K562 (cell line): Measurements from ENCODE around the gene GRIA4. TPM values are rescaled to one million over a fixed set of nuclear protein-coding genes. Genes with fewer than 3 reads are reported as not detected.

Experiments
- ATAC-seq: fragments of 200-7000 bp; cut with Tn5 transposase; 3 replicates; pipeline ENCODE4 v1.9.1; 2020; ENCODE audit warnings: moderate library complexity
- BruUV-seq: library from RNA; stranded (reverse); fragments of 400-500 nt; replicated peaks from 2 replicates; lab custom pipeline; 2021; lab: Mats Ljungman, UMichigan
- CTCF ChIA-PET: fragments of 300-600 bp; formaldehyde crosslinking; extraction: SDS; loops from one replicate; lab custom pipeline; 2021; ENCODE audit warnings: low intra/inter-chr PET ratio; lab: Yijun Ruan, JAX
- POLR2A ChIA-PET: fragments of 300-600, 350-650 bp; sonication (Branson Sonifier 250); formaldehyde crosslinking; extraction: SDS; loops from one replicate; lab custom pipeline; 2021; ENCODE audit warnings: antibody characterized with exemption, inconsistent platforms; lab: Yijun Ruan, JAX
- DNase-seq, 4 experiments: peaks; one replicate each; pipeline versions ENCODE4 v3.0.0 to v3.0.0-alpha.2; 2011 to 2018; ENCODE audit warnings: low spot score in 3 of 4, mixed read lengths in 3 of 4; ENCODE audit errors: extremely low read depth in 1 of 4
- FAIRE-seq: peaks from 2 replicates; lab custom pipeline; 2011; peaks lifted over from hg19 to GRCh38; lab: Jason Lieb, UNC
- H2AFZ ChIP-seq: 2 replicates; pipeline ENCODE4 v1.6.0; 2011; ENCODE audit warnings: low read depth, low read length, control low read depth, inconsistent platforms
- H3K27ac ChIP-seq: fragments of 200-600 bp; 3 replicates; pipeline ENCODE4 v1.8.0; 2011; ENCODE audit warnings: low read depth, mild to moderate bottlenecking, control low read depth, inconsistent platforms, low read length, moderate library complexity, mixed read lengths; ENCODE audit errors: extremely low read depth
- H3K27me3 ChIP-seq, 2 experiments: fragments of 300-600 bp in 1 of 2; 2 replicates in 1 of 2; 3 replicates in 1 of 2; pipeline versions ENCODE4 v1.6.0 to v1.8.0; 2011; ENCODE audit warnings: inconsistent platforms in 2 of 2, low read length in 2 of 2, mild to moderate bottlenecking in 1 of 2, mixed read lengths in 1 of 2, moderate library complexity in 1 of 2; ENCODE audit not compliant: control insufficient read depth in 2 of 2, insufficient read depth in 2 of 2
- H3K36me3 ChIP-seq: fragments of 300-600 bp; 3 replicates; pipeline ENCODE4 v1.8.0; 2011; ENCODE audit warnings: mild to moderate bottlenecking, low read length, inconsistent platforms; ENCODE audit not compliant: control insufficient read depth, insufficient read depth
- H3K4me1 ChIP-seq, 2 experiments: fragments of 200-600 bp in 1 of 2; replicated peaks in 1 of 2; 2 replicates in 1 of 2; 3 replicates in 1 of 2; pipeline versions ENCODE4 v1.5.1 to v1.8.0; 2011; ENCODE audit warnings: inconsistent platforms in 2 of 2, low read length in 2 of 2, mild to moderate bottlenecking in 1 of 2, mixed read lengths in 1 of 2, moderate library complexity in 1 of 2; ENCODE audit not compliant: control insufficient read depth in 2 of 2, insufficient read depth in 2 of 2
- H3K4me2 ChIP-seq: 2 replicates; pipeline ENCODE4 v1.6.1; 2011; ENCODE audit warnings: low read length, control low read depth, inconsistent platforms, mixed read lengths; ENCODE audit not compliant: insufficient read depth
- H3K4me3 ChIP-seq: fragments of 200-600 bp; sonication (generic), shearing (Covaris generic); 2 replicates; pipeline ENCODE4 v1.5.1; 2016; ENCODE audit warnings: control low read depth, inconsistent platforms
- H3K79me2 ChIP-seq: fragments of 200-600 bp; 3 replicates; pipeline ENCODE4 v1.8.0; 2011; ENCODE audit warnings: low read length, inconsistent platforms; ENCODE audit not compliant: control insufficient read depth, insufficient read depth
- H3K9ac ChIP-seq, 2 experiments: 2 replicates each; pipeline versions ENCODE4 v1.6.0 to v1.6.1; 2011; ENCODE audit warnings: low read depth in 2 of 2, low read length in 2 of 2, control low read depth in 1 of 2, inconsistent platforms in 1 of 2, mild to moderate bottlenecking in 1 of 2, mixed read lengths in 1 of 2; ENCODE audit not compliant: insufficient read depth in 1 of 2
- H3K9me1 ChIP-seq: one replicate; pipeline ENCODE4 v1.6.0; 2011; ENCODE audit warnings: inconsistent platforms, mild to moderate bottlenecking, low read length, moderate library complexity; ENCODE audit not compliant: control insufficient read depth, insufficient read depth
- H3K9me3 ChIP-seq: replicated peaks from 2 replicates; pipeline ENCODE4 v1.5.1; 2011; ENCODE audit warnings: low read depth, low read length, inconsistent platforms; ENCODE audit not compliant: control insufficient read depth, insufficient read depth
- H4K20me1 ChIP-seq: replicated peaks from 2 replicates; pipeline ENCODE4 v1.6.1; 2011; ENCODE audit warnings: low read length, inconsistent platforms, mixed read lengths; ENCODE audit not compliant: control insufficient read depth, insufficient read depth
- ARNT ChIP-seq, 2 experiments: fragments of 450-650 bp; IDR thresholded peaks; 2 replicates each; pipeline ENCODE4 v1.6.1; 2016; ENCODE audit warnings: mild to moderate bottlenecking in 1 of 2
- CBX5 ChIP-seq: IDR thresholded peaks from 2 replicates; pipeline ENCODE4 v1.6.1; 2014; ENCODE audit warnings: low read depth, borderline replicate concordance
- CREBBP ChIP-seq: IDR thresholded peaks from one replicate; pipeline ENCODE4 v1.6.1; 2012; ENCODE audit warnings: low read depth, mild to moderate bottlenecking, control low read depth, inconsistent platforms, low read length
- ERF ChIP-seq: fragments of 450-650 bp; formaldehyde crosslinking; IDR thresholded peaks from 2 replicates; pipeline ENCODE4 v1.4.0; 2020; ENCODE audit warnings: mild to moderate bottlenecking, mixed read lengths
- FOXJ2 ChIP-seq: fragments of 200-800 bp; sonication (Bioruptor generic); IDR thresholded peaks from 2 replicates; pipeline ENCODE4 v1.6.1; 2016; ENCODE audit warnings: missing genetic modification characterization, missing compliant biosample characterization
- GTF2A2 ChIP-seq: IDR thresholded peaks from 2 replicates; pipeline ENCODE4 v1.6.1; 2016; ENCODE audit warnings: mild to moderate bottlenecking, missing genetic modification characterization, missing compliant biosample characterization
- HINFP ChIP-seq: fragments of 450-650 bp; conservative IDR thresholded peaks from 2 replicates; pipeline ENCODE4 v1.6.1; 2016; ENCODE audit warnings: missing genetic modification characterization, low read depth, mild to moderate bottlenecking, control low read depth, missing compliant biosample characterization
- NCOA1 ChIP-seq: fragments of 450-650 bp; IDR thresholded peaks from 2 replicates; pipeline ENCODE4 v1.6.1; 2016; ENCODE audit warnings: low read depth
- NFE2 ChIP-seq: IDR thresholded peaks from 2 replicates; pipeline ENCODE4 v1.6.1; 2014; ENCODE audit warnings: antibody characterized with exemption, low read depth
- PHF20 ChIP-seq: fragments of 450-650 bp; IDR thresholded peaks from 2 replicates; pipeline ENCODE4 v1.6.1; 2018; ENCODE audit not compliant: partially characterized antibody
- POU5F1 ChIP-seq: fragments of 150-350 bp; IDR thresholded peaks from 2 replicates; pipeline ENCODE4 v1.6.1; 2014; ENCODE audit warnings: borderline replicate concordance, low read length, low read depth, mild to moderate bottlenecking; ENCODE audit not compliant: partially characterized antibody
- RBM17 ChIP-seq: fragments of 200-400 bp; formaldehyde crosslinking; IDR thresholded peaks from 2 replicates; pipeline ENCODE4 v1.6.1; 2017; ENCODE audit warnings: low read depth, mild to moderate bottlenecking, low read length, borderline replicate concordance
- RBM34 ChIP-seq: fragments of 200-400 bp; formaldehyde crosslinking; IDR thresholded peaks from 2 replicates; pipeline ENCODE4 v1.6.1; 2018; ENCODE audit warnings: low read length, borderline replicate concordance; ENCODE audit not compliant: insufficient read depth
- USF1 ChIP-seq: sonication (generic); formaldehyde crosslinking; IDR thresholded peaks from 2 replicates; pipeline ENCODE4 v1.9.0; 2022; ENCODE audit warnings: mild to moderate bottlenecking, missing genetic modification reagents
- ZBTB12 ChIP-seq: fragments of 250-450 bp; sonication (Bioruptor Pico); IDR thresholded peaks from 2 replicates; pipeline ENCODE4 v1.4.0; 2020
- ZZZ3 ChIP-seq: fragments of 450-650 bp; IDR thresholded peaks from 2 replicates; pipeline ENCODE4 v1.6.1; 2016; ENCODE audit warnings: antibody characterized with exemption, mild to moderate bottlenecking, moderate library complexity
- WGBS: fragments of 100-300 bp; shearing (Covaris generic); methylation state at CpG from one replicate; pipeline ENCODE4 v1.1.6; 2016; ENCODE audit warnings: low coverage, mixed read lengths; ENCODE audit not compliant: insufficient coverage; ENCODE audit errors: missing lambda C conversion rate; 5-methylcytosine and 5-hydroxymethylcytosine counted together
- in situ Hi-C: fragments of 300-500 bp; cut with MboI; formaldehyde crosslinking; loops from 4 replicates; pipeline ENCODE4 v1.15.0; 2018; ENCODE audit warnings: inconsistent platforms, mixed read lengths
- intact Hi-C: fragments of 100-400 bp; cut with micrococcal nuclease; formaldehyde crosslinking; loops from 2 replicates; pipeline ENCODE4 v1.14.2; 2022
- polyA plus RNA-seq, 8 experiments: library from polyadenylated mRNA; depleted of rRNA in 4 of 8; stranded (reverse) in 5 of 8; unstranded in 3 of 8; fragments of >200 nt; fragmentation: Nextera tagmentation in 2 of 8; fragmentation: Illumina TruSeq in 1 of 8; extraction: Ambion mirVana in 2 of 8; extraction: Trizol in 1 of 8; gene quantifications; 2 replicates each; pipeline versions ENCODE4 v1.2.1 to v1.2.3, GENCODE V29; 2011 to 2014; ENCODE audit warnings: inconsistent platforms in 1 of 8, missing spikeins in 1 of 8
- total RNA-seq, 7 experiments: library from RNA; depleted of rRNA in 6 of 7; stranded (reverse); fragments of >200 nt in 6 of 7; fragmentation: Illumina TruSeq in 2 of 7; extraction: Trizol in 2 of 7; gene quantifications; 2 replicates each; pipeline versions ENCODE4 v1.2.1 to v1.2.3, GENCODE V29; 2011 to 2021; ENCODE audit warnings: low replicate concordance in 1 of 7
- TF ChIP-seq, protein P1 (sequence below): fragments of 250-450 bp; sonication (Bioruptor Pico); IDR thresholded peaks from 2 replicates; pipeline ENCODE4 v1.5.0; 2021; ENCODE audit warnings: mild to moderate bottlenecking, borderline replicate concordance
- TF ChIP-seq, protein P2 (sequence below): fragments of 250-450 bp; sonication (Bioruptor Pico); IDR thresholded peaks from 2 replicates; pipeline ENCODE4 v1.5.0; 2021

The GRIA4 gene
- total and polyA plus RNA-seq, 9 of the 15 experiments (the other 6 are each of a cell fraction or from before 2014, with no cell fraction given): not detected

DNA sequence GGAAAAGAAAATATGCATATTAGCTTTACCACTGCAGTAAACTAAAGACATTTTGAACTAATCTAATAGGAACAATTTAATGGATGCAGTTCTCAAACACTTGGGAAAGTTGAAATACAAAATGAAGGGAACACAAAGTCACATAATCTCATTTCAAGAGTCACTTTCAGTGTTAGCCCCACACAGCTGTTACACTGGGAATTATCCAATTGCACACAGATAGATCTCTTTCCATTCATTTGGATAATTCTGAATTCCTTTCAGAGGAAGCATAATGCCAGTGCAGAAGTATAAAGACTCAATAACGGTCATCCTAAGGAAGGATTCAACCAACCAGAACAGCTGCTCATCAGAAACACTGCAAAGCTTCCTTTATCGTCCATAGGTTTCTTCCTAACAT is 173.3 kb downstream of the GRIA4 start:
- FAIRE-seq: no peak
- no peak for ATAC-seq
- no peaks in the 10 kb centered on the region for H3K36me3 ChIP-seq
- H3K9ac ChIP-seq: no peak overlapping the region
- H3K4me2 ChIP-seq: no peak overlapping the region
- H3K4me3 ChIP-seq: no peak overlapping the region
- POLR2A ChIA-PET: no interaction called here
- H3K79me2 ChIP-seq: no peaks in the 10 kb centered on the region
- no peaks in the 10 kb centered on the region for H3K9me1 ChIP-seq
- no peak overlapping the region for H2AFZ ChIP-seq
- CTCF ChIA-PET: no interaction called here
- WGBS: 0% methylated on average over 2 of the region's 2 CpGs
- DNase-seq: no peak
- H3K4me1 ChIP-seq: no peaks in the 10 kb centered on the region
- in situ Hi-C loops: no loop called here
- H4K20me1 ChIP-seq: no peaks in the 10 kb centered on the region
- no TSS peak for BruUV-seq
- no peaks in the 10 kb centered on the region for H3K9me3 ChIP-seq
- TF ChIP-seq CBX5 (no peak), ARNT (IDR thresholded peaks at IDR 0.05) (no peak), FOXJ2 (no peak), GTF2A2 (tag) (no peak), CREBBP (no peak), RBM34 (no peak), NCOA1 (no peak), HINFP (tag) (no peak), PHF20 (no peak), NFE2 (no peak), ZZZ3 (no peak), USF1 (CRISPR knock-in tag) (no peak), POU5F1 (no peak), ZBTB12 (no peak), ERF (CRISPR knock-in tag) (no peak), RBM17 (no peak)
- TF ChIP-seq, protein P1, sequence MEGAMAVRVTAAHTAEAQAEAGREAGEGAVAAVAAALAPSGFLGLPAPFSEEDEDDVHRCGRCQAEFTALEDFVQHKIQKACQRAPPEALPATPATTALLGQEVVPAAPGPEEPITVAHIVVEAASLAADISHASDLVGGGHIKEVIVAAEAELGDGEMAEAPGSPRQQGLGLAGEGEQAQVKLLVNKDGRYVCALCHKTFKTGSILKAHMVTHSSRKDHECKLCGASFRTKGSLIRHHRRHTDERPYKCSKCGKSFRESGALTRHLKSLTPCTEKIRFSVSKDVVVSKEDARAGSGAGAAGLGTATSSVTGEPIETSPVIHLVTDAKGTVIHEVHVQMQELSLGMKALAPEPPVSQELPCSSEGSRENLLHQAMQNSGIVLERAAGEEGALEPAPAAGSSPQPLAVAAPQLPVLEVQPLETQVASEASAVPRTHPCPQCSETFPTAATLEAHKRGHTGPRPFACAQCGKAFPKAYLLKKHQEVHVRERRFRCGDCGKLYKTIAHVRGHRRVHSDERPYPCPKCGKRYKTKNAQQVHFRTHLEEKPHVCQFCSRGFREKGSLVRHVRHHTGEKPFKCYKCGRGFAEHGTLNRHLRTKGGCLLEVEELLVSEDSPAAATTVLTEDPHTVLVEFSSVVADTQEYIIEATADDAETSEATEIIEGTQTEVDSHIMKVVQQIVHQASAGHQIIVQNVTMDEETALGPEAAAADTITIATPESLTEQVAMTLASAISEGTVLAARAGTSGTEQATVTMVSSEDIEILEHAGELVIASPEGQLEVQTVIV (CRISPR knock-in tag): no peak
- TF ChIP-seq, protein P2, sequence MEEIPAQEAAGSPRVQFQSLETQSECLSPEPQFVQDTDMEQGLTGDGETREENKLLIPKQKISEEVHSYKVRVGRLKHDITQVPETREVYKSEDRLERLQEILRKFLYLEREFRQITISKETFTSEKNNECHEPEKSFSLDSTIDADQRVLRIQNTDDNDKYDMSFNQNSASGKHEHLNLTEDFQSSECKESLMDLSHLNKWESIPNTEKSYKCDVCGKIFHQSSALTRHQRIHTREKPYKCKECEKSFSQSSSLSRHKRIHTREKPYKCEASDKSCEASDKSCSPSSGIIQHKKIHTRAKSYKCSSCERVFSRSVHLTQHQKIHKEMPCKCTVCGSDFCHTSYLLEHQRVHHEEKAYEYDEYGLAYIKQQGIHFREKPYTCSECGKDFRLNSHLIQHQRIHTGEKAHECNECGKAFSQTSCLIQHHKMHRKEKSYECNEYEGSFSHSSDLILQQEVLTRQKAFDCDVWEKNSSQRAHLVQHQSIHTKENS (CRISPR knock-in tag): no peak
- H3K27me3 ChIP-seq: no peaks in the 10 kb centered on the region
- intact Hi-C loops: no loop called here
- no peak overlapping the region for H3K27ac ChIP-seq
